ENCODE results near the gene RASA3. TPM values are rescaled to one million over a fixed set of nuclear protein-coding genes. Genes with fewer than 3 reads are reported as not detected.
"Not testable (repeated sequence)": the region's sequence is repeated elsewhere in the genome, so short reads cannot be mapped to it uniquely, and the experiment has no call there.

The RASA3 gene
- total RNA-seq, 1 experiment from 2014 or later = 18.6 TPM

DNA sequence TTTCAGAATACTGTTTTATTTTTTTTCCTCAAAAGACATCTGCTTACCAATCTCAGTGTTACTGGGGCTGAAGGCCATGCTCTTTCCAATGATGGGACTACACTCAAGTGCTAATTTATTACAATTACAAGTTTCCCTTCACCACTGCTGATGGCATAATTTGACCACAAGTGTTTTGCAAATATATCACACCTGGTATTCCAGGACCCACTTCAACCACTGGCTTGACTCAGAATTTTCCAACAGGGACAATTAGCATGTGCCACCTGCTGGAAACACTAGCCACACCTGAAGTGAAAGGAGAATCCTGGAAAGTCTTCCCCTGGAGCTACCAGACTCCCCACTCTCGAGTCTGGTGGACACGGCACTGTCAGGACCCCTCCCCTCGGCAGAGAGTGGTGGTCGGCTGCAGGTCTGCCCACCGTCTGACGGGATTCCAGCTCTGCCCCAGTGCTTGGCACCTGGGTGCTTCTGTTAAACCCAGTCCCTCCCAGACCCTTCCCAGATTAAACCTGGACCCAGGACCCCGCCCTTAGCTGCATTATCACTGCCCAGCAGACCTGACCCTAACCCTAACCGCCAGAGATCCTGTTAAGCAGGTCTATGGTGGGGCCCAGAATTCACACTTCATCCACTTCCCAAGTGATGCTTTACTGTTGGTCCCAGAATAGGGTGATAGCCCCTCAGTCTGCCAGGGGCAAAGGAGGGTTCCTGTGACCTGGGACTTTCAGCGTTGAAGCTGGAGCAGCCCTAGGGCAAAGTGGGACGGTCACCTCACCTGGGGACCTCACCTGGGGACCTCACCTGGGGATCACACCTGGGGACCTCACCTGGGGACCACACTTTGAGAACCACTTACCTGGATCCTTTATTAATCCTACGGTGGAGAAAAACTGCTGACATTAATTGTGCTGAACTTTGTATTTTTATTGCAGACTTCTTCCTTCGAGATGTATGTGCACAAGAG lies 17.6 kb upstream of the RASA3 start:
- intact Hi-C loops (cut with micrococcal nuclease) = loop anchor here (2.0 to 10.0 kb wide), 2 partner anchors 77 to 195 kb away; no protein-coding TSS in a partner anchor
- Histone ChIP-seq H3K36me3 (ENCODE audit: control insufficient read depth in 1 of 2, insufficient read depth in 2 of 2, low read length in 2 of 2) (no peaks in the 10 kb centered on the region), H3K79me2 (ENCODE audit: insufficient read depth, low read length) (no peaks in the 10 kb centered on the region), H3K9me2 (ENCODE audit: insufficient read depth) (no peaks in the 10 kb centered on the region), H3K4me1 (ENCODE audit: control insufficient read depth in 1 of 2, insufficient read depth in 2 of 2, low read length in 2 of 2) (peaks cover 10 to 21% of the 10 kb centered on the region in 2 experiments), H3K27ac (ENCODE audit: low read depth, low read length) (no peak overlapping the region), H3K9ac (ENCODE audit: low read length) (no peak overlapping the region), H4K20me1 (ENCODE audit: insufficient read depth) (no peaks in the 10 kb centered on the region), H2AFZ (ENCODE audit: low read depth, low read length, poor library complexity, severe bottlenecking) (no peak overlapping the region), H3K27me3 (ENCODE audit: insufficient read depth, low read length) (no peaks in the 10 kb centered on the region), H3K4me2 (ENCODE audit: low read length) (no peak overlapping the region), H3K9me3 (ENCODE audit: control insufficient read depth in 1 of 2, insufficient read depth in 1 of 2, low read depth in 1 of 2, low read length in 2 of 2) (no peaks in the 10 kb centered on the region), H3K4me3 (replicated peaks in 1 of 2; ENCODE audit: low read depth in 1 of 2, low read length in 2 of 2) (no peak overlapping the region)
- DNase-seq (ENCODE audit: low read depth, low spot score) = no peak
- no peak for TF ChIP-seq ELF1 (IDR thresholded peaks at IDR 0.05; ENCODE audit: borderline replicate concordance, low read depth)
- no peak for TF ChIP-seq POLR2A (IDR thresholded peaks at IDR 0.05; ENCODE audit: borderline replicate concordance, extremely low read depth, insufficient read depth, insufficient read length)
- TF ChIP-seq, protein P1, sequence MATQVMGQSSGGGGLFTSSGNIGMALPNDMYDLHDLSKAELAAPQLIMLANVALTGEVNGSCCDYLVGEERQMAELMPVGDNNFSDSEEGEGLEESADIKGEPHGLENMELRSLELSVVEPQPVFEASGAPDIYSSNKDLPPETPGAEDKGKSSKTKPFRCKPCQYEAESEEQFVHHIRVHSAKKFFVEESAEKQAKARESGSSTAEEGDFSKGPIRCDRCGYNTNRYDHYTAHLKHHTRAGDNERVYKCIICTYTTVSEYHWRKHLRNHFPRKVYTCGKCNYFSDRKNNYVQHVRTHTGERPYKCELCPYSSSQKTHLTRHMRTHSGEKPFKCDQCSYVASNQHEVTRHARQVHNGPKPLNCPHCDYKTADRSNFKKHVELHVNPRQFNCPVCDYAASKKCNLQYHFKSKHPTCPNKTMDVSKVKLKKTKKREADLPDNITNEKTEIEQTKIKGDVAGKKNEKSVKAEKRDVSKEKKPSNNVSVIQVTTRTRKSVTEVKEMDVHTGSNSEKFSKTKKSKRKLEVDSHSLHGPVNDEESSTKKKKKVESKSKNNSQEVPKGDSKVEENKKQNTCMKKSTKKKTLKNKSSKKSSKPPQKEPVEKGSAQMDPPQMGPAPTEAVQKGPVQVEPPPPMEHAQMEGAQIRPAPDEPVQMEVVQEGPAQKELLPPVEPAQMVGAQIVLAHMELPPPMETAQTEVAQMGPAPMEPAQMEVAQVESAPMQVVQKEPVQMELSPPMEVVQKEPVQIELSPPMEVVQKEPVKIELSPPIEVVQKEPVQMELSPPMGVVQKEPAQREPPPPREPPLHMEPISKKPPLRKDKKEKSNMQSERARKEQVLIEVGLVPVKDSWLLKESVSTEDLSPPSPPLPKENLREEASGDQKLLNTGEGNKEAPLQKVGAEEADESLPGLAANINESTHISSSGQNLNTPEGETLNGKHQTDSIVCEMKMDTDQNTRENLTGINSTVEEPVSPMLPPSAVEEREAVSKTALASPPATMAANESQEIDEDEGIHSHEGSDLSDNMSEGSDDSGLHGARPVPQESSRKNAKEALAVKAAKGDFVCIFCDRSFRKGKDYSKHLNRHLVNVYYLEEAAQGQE (IDR thresholded peaks at IDR 0.05; ENCODE audit: low read depth) = no peak
- POLR2A ChIA-PET = no interaction called here
- no TSS peak for BruUV-seq (replicated peaks)
- ATAC-seq = no peak
- RAD21 ChIA-PET (ENCODE audit: low non-redundant PET in 1 of 2, low total read pairs in 2 of 2, uncharacterized antibody in 2 of 2, unreplicated experiment in 2 of 2) = no interaction called here
- CTCF ChIA-PET = no interaction called here

DNA sequence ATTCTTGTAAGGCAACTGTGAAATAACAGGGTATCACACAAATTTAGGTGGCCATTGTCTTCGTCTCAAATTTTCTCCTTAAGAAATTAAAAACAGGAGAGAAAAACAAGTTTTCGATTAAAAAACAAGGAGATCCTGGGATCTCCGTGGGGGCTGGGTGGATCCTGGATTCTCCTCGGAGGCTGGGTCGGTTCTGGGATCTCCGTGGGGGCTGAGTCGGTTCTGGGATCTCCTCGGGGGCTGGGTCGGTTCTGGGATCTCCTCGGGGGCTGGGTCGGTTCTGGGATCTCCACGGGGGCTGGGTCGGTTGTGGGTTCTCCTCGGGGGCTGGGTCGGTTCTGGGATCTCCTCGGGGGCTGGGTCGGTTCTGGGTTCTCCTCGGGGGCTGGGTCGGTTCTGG lies 16.5 kb upstream of the RASA3 start:
- POLR2A ChIA-PET = not testable (repeated sequence)

More for the DNA sequence above, 16.5 kb upstream of the RASA3 start:
- ATAC-seq; BruUV-seq (replicated peaks); H3K27me3 ChIP-seq (ENCODE audit: insufficient read depth, low read length); CTCF ChIA-PET; H3K4me3 ChIP-seq (replicated peaks in 1 of 2; ENCODE audit: low read depth in 1 of 2, low read length in 2 of 2); RAD21 ChIA-PET (ENCODE audit: low non-redundant PET in 1 of 2, low total read pairs in 2 of 2, uncharacterized antibody in 2 of 2, unreplicated experiment in 2 of 2); H3K36me3 ChIP-seq (ENCODE audit: control insufficient read depth in 1 of 2, insufficient read depth in 2 of 2, low read length in 2 of 2); DNase-seq (ENCODE audit: low read depth, low spot score); H3K9ac ChIP-seq (ENCODE audit: low read length); H3K9me3 ChIP-seq (ENCODE audit: control insufficient read depth in 1 of 2, insufficient read depth in 1 of 2, low read depth in 1 of 2, low read length in 2 of 2); H3K9me2 ChIP-seq (ENCODE audit: insufficient read depth); H3K27ac ChIP-seq (ENCODE audit: low read depth, low read length); H3K79me2 ChIP-seq (ENCODE audit: insufficient read depth, low read length); H3K4me2 ChIP-seq (ENCODE audit: low read length); H2AFZ ChIP-seq (ENCODE audit: low read depth, low read length, poor library complexity, severe bottlenecking); H4K20me1 ChIP-seq (ENCODE audit: insufficient read depth): not testable (repeated sequence)
- intact Hi-C loops (cut with micrococcal nuclease) = loop anchor here (10.0 kb wide), 1 partner anchor 194 kb away; no protein-coding TSS in a partner anchor
- H3K4me1 ChIP-seq (ENCODE audit: control insufficient read depth in 1 of 2, insufficient read depth in 2 of 2, low read length in 2 of 2) = peaks cover 14 to 26% of the 10 kb centered on the region in 2 experiments

Data from HCT116 (cell line).